Activated naive CD4-positive, alpha-beta T cell treated with anti-CD3 and anti-CD28 coated beads, Interleukin-2, amount 50 U/mL, for 72 hours (primary cell): ENCODE measurements around the gene SUPT5H. TPM values are rescaled to one million over a fixed set of nuclear protein-coding genes. Genes with fewer than 3 reads are reported as not detected.

ENCODE experiments used
- ATAC-seq, 2 donors: fragments of 150-1000 bp; cut with Tn5 transposase; 2 replicates each; pipeline ENCODE4 v1.10.0; 2021; ENCODE audit warnings: mild to moderate bottlenecking in 2 of 2, moderate library complexity in 2 of 2
- DNase-seq, 2 donors: peaks; one replicate each; pipeline ENCODE4 v3.0.0; 2021 to 2022; ENCODE audit warnings: low spot score in 2 of 2
- H3K27ac Mint-ChIP-seq, 2 donors: one replicate each; pipeline ENCODE4 v1.8.0; 2022; ENCODE audit warnings: mild to moderate bottlenecking in 2 of 2, mixed read lengths in 2 of 2
- H3K36me3 Mint-ChIP-seq, 2 donors: one replicate each; pipeline ENCODE4 v1.8.0; 2022; ENCODE audit warnings: mixed read lengths in 2 of 2
- H3K9me3 Mint-ChIP-seq, 2 donors: one replicate each; pipeline ENCODE4 v1.8.0; 2022; ENCODE audit warnings: mixed read lengths in 2 of 2
- total RNA-seq, 2 donors: library from RNA; stranded (reverse); gene quantifications; one replicate each; pipeline ENCODE4 v1.2.3, GENCODE V29; 2022

Gene SUPT5H
- total RNA-seq, 2 donors from 2014 or later: 197 to 211 TPM

- peaks cover 0 to 5% of the 10 kb centered on the region in 2 donors for H3K36me3 Mint-ChIP-seq
- no peaks in the 10 kb centered on the region for H3K9me3 Mint-ChIP-seq
- no peak overlapping the region for H3K27ac Mint-ChIP-seq
- ATAC-seq (no peak), DNase-seq (no peak)
Measured at GRCh38 chr19:39515551-39516191, 70.3 kb downstream of the SUPT5H start.

GRCh38 chr19:39516270-39516669, 70.9 kb downstream of the SUPT5H start:
- DNase-seq (no peak), ATAC-seq (no peak)
- Mint-ChIP-seq H3K9me3 (no peaks in the 10 kb centered on the region), H3K27ac (no peak overlapping the region), H3K36me3 (peaks cover 0 to 5% of the 10 kb centered on the region in 2 donors)

- DNase-seq (no peak), ATAC-seq (no peak)
- Mint-ChIP-seq H3K27ac (no peak overlapping the region), H3K9me3 (no peaks in the 10 kb centered on the region), H3K36me3 (peaks cover 0 to 5% of the 10 kb centered on the region in 2 donors)
Measured at GRCh38 chr19:39517432-39517831, 72.0 kb downstream of the SUPT5H start.

- DNase-seq (no peak), ATAC-seq (no peak)
- no peaks in the 10 kb centered on the region for H3K9me3 Mint-ChIP-seq
- no peak overlapping the region for H3K27ac Mint-ChIP-seq
- peaks cover 0 to 5% of the 10 kb centered on the region in 2 donors for H3K36me3 Mint-ChIP-seq
Measured at GRCh38 chr19:39518458-39518857, 73.1 kb downstream of the SUPT5H start.

- Mint-ChIP-seq H3K9me3 (no peaks in the 10 kb centered on the region), H3K27ac (no peak overlapping the region), H3K36me3 (peaks cover 0 to 5% of the 10 kb centered on the region in 2 donors)
- no peak for ATAC-seq
- DNase-seq: no peak
Measured at GRCh38 chr19:39518975-39519374, 73.6 kb downstream of the SUPT5H start.

- Mint-ChIP-seq H3K27ac (no peak overlapping the region), H3K9me3 (no peaks in the 10 kb centered on the region), H3K36me3 (peaks cover 4 to 5% of the 10 kb centered on the region in 2 donors)
- no peak for DNase-seq
- no peak for ATAC-seq
Measured at GRCh38 chr19:39520541-39521484, 75.4 kb downstream of the SUPT5H start.

- DNase-seq: no peak
- Mint-ChIP-seq H3K27ac (no peak overlapping the region), H3K36me3 (peaks cover 0 to 4% of the 10 kb centered on the region in 2 donors), H3K9me3 (no peaks in the 10 kb centered on the region)
- ATAC-seq: peak in 1 of 2 donors; percentile 72
Measured at GRCh38 chr19:39524495-39524894, 79.1 kb downstream of the SUPT5H start.

GRCh38 chr19:39525205-39525604, 79.8 kb downstream of the SUPT5H start:
- ATAC-seq (no peak), DNase-seq (no peak)
- no peak overlapping the region for H3K27ac Mint-ChIP-seq
- no peaks in the 10 kb centered on the region for H3K9me3 Mint-ChIP-seq
- H3K36me3 Mint-ChIP-seq: peaks cover 0 to 4% of the 10 kb centered on the region in 2 donors

Other genes with a start within 250 kb of the SUPT5H start
- not detected for gene NCCRP1, start 248.6 kb upstream of the SUPT5H start, total RNA-seq
- gene SYCN, start 241.3 kb upstream of the SUPT5H start, total RNA-seq: not detected
- under 1 TPM in 1 of 2 donors, not detected in 1; 0.60 TPM for gene IFNL3, start 200.6 kb upstream of the SUPT5H start, total RNA-seq
- gene IFNL4, start 196.7 kb upstream of the SUPT5H start, total RNA-seq: not detected
- gene IFNL2, start 177.2 kb upstream of the SUPT5H start, total RNA-seq: under 1 TPM in 1 of 2 donors, not detected in 1; 0.35 TPM
- gene IFNL1, start 149.2 kb upstream of the SUPT5H start, total RNA-seq: 1 to 10 TPM in 1 of 2 donors, not detected in 1; 1.8 TPM
- gene LRFN1, start 124.7 kb upstream of the SUPT5H start, total RNA-seq: 10 to 100 TPM in 1 of 2 donors, 1 to 10 TPM in 1; 5.3 to 11.2 TPM
- 100 to 1,000 TPM; 315 to 372 TPM for gene GMFG, start 109.5 kb upstream of the SUPT5H start, total RNA-seq
- 10 to 100 TPM; 42.1 to 56.1 TPM for gene SAMD4B, start 103.2 kb upstream of the SUPT5H start, total RNA-seq
- gene PAF1, start 54.5 kb upstream of the SUPT5H start, total RNA-seq: 10 to 100 TPM; 42.2 to 58.2 TPM
- 10 to 100 TPM; 22.2 to 23.6 TPM for gene MED29, start 54.2 kb upstream of the SUPT5H start, total RNA-seq
- 100 to 1,000 TPM in 1 of 2 donors, 10 to 100 TPM in 1; 59.7 to 183 TPM for gene ZFP36, start 38.7 kb upstream of the SUPT5H start, total RNA-seq
- 10 to 100 TPM; 52.4 to 55.6 TPM for gene PLEKHG2, start 32.9 kb upstream of the SUPT5H start, total RNA-seq
- gene RPS16, start 9.6 kb upstream of the SUPT5H start, total RNA-seq: 1,000 to 10,000 TPM; 3,128 to 3,624 TPM
- 10 to 100 TPM; 71.2 to 84.8 TPM for gene TIMM50, start 35.3 kb downstream of the SUPT5H start, total RNA-seq
- gene DLL3, start 53.4 kb downstream of the SUPT5H start, total RNA-seq: under 1 TPM; 0.46 to 0.97 TPM
- not detected for gene SELENOV, start 69.6 kb downstream of the SUPT5H start, total RNA-seq
- 1 to 10 TPM; 3.0 to 4.6 TPM for gene EID2B, start 87.3 kb downstream of the SUPT5H start, total RNA-seq
- gene EID2, start 94.6 kb downstream of the SUPT5H start, total RNA-seq: 10 to 100 TPM; 11.4 to 12.7 TPM
- not detected for gene LGALS13, start 156.9 kb downstream of the SUPT5H start, total RNA-seq
- not detected for gene LGALS16, start 210.3 kb downstream of the SUPT5H start, total RNA-seq